ENCODE results near the gene KLHL13.
"Not testable (repeated sequence)": the region's sequence is repeated elsewhere in the genome, so short reads cannot be mapped to it uniquely, and the experiment has no call there.

KLHL13 gene

DNA sequence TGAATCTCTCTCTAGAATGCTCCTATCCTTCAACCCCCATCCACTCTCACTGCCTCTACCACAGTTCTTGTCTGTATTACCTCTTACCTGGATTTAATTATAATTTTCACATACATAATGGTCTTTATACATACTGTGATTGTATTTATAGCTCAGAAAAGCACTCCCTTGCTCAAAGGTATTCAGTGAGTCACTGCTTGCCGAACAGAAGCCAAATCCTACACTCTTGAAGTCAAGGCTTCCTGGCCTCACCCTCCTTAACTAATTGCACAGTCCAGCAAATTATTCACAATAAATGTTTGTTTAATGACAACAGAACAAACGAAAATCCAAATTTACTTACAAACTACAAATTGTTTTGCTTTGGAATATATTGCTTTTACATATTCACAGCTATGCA lies 159.5 kb downstream of the KLHL13 start:
- H3K79me2 ChIP-seq (ENCODE audit: control insufficient read depth, low read length), result no peaks in the 10 kb centered on the region
- TF ChIP-seq EZH2phosphoT487 (IDR thresholded peaks at IDR 0.05; ENCODE audit: borderline replicate concordance, low read length), result no peak
- TF ChIP-seq, protein P1, sequence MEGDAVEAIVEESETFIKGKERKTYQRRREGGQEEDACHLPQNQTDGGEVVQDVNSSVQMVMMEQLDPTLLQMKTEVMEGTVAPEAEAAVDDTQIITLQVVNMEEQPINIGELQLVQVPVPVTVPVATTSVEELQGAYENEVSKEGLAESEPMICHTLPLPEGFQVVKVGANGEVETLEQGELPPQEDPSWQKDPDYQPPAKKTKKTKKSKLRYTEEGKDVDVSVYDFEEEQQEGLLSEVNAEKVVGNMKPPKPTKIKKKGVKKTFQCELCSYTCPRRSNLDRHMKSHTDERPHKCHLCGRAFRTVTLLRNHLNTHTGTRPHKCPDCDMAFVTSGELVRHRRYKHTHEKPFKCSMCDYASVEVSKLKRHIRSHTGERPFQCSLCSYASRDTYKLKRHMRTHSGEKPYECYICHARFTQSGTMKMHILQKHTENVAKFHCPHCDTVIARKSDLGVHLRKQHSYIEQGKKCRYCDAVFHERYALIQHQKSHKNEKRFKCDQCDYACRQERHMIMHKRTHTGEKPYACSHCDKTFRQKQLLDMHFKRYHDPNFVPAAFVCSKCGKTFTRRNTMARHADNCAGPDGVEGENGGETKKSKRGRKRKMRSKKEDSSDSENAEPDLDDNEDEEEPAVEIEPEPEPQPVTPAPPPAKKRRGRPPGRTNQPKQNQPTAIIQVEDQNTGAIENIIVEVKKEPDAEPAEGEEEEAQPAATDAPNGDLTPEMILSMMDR (IDR thresholded peaks at IDR 0.05; ENCODE audit: low read depth, low read length, poor library complexity, severe bottlenecking), result no peak
- H3F3A ChIP-seq (ENCODE audit: control insufficient read depth, insufficient read depth), result no peaks in the 10 kb centered on the region
- no peaks in the 10 kb centered on the region for H3K27me3 ChIP-seq (ENCODE audit: control insufficient read depth, low read length)
- no peak overlapping the region for H3K4me3 ChIP-seq (ENCODE audit: low read length)
- no peak overlapping the region for H3K4me2 ChIP-seq (ENCODE audit: low read length)
- no peaks in the 10 kb centered on the region for H3K4me1 ChIP-seq (ENCODE audit: control insufficient read depth, low read length)
- H4K20me1 ChIP-seq (ENCODE audit: control insufficient read depth, insufficient read depth, low read depth, low read length), result no peaks in the 10 kb centered on the region
- no peaks in the 10 kb centered on the region for H3K36me3 ChIP-seq (ENCODE audit: control insufficient read depth, low read length)
- no peaks in the 10 kb centered on the region for H3K9me2 ChIP-seq (replicated peaks; ENCODE audit: control insufficient read depth, low read length)
- H3K9me3 ChIP-seq (ENCODE audit: control insufficient read depth, insufficient read depth, low read length), result no peaks in the 10 kb centered on the region
- no peak overlapping the region for H3K27ac ChIP-seq (ENCODE audit: low read depth, low read length)

DNA sequence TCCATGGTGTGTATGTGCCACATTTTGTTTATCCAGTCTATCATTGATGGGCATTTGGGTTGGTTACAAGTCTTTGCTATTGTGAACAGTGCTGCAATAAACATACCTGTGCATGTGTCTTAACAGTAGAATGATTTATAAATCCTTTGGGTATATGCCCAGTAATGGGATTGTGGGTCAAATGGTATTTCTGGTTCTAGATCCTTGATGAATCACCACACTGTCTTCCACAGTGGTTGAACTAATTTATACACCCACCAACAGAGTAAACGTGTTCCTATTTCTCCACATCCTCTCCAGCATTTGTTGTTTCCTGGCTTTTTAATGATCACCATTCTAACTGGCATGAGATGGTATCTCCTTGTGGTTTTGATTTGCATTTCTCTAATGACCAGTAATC lies 177.3 kb downstream of the KLHL13 start:
- H3K79me2 ChIP-seq (ENCODE audit: control insufficient read depth, low read length); H3K27ac ChIP-seq (ENCODE audit: low read depth, low read length); H3K27me3 ChIP-seq (ENCODE audit: control insufficient read depth, low read length); H3K9me3 ChIP-seq (ENCODE audit: control insufficient read depth, insufficient read depth, low read length); H3K4me2 ChIP-seq (ENCODE audit: low read length); H3K36me3 ChIP-seq (ENCODE audit: control insufficient read depth, low read length); H3K4me3 ChIP-seq (ENCODE audit: low read length); H3F3A ChIP-seq (ENCODE audit: control insufficient read depth, insufficient read depth); H3K4me1 ChIP-seq (ENCODE audit: control insufficient read depth, low read length); H4K20me1 ChIP-seq (ENCODE audit: control insufficient read depth, insufficient read depth, low read depth, low read length); H3K9me2 ChIP-seq (replicated peaks; ENCODE audit: control insufficient read depth, low read length): not testable (repeated sequence)

DNA sequence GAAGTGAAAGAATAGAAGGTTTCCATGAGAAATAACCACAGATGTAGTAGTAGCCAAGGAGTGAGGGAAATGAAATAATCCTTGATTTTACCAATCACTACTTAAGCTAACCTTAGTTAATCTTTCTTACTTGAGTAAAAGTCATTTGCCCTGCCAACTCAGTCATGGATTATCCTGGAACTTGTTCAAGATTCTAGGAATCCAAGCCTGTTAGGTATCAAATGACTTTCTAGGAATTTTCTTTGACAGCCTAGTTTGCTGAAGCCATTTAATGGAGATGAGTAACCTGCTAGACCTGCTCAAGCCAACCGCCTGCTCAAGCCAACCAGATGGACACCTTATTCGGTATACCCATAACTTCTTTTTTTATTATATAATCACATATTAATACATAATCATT lies 180.5 kb downstream of the KLHL13 start:
- Histone ChIP-seq H3K4me3 (ENCODE audit: low read length) (no peak overlapping the region), H3K4me1 (ENCODE audit: control insufficient read depth, low read length) (no peaks in the 10 kb centered on the region), H3K79me2 (ENCODE audit: control insufficient read depth, low read length) (no peaks in the 10 kb centered on the region), H3F3A (ENCODE audit: control insufficient read depth, insufficient read depth) (no peaks in the 10 kb centered on the region), H4K20me1 (ENCODE audit: control insufficient read depth, insufficient read depth, low read depth, low read length) (no peaks in the 10 kb centered on the region), H3K4me2 (ENCODE audit: low read length) (no peak overlapping the region), H3K9me3 (ENCODE audit: control insufficient read depth, insufficient read depth, low read length) (no peaks in the 10 kb centered on the region), H3K27me3 (ENCODE audit: control insufficient read depth, low read length) (no peaks in the 10 kb centered on the region), H3K27ac (ENCODE audit: low read depth, low read length) (no peak overlapping the region), H3K36me3 (ENCODE audit: control insufficient read depth, low read length) (no peaks in the 10 kb centered on the region), H3K9me2 (replicated peaks; ENCODE audit: control insufficient read depth, low read length) (no peaks in the 10 kb centered on the region)
- TF ChIP-seq EZH2phosphoT487 (IDR thresholded peaks at IDR 0.05; ENCODE audit: borderline replicate concordance, low read length), result no peak
- TF ChIP-seq, protein P1 (IDR thresholded peaks at IDR 0.05; ENCODE audit: low read depth, low read length, poor library complexity, severe bottlenecking), result no peak

DNA sequence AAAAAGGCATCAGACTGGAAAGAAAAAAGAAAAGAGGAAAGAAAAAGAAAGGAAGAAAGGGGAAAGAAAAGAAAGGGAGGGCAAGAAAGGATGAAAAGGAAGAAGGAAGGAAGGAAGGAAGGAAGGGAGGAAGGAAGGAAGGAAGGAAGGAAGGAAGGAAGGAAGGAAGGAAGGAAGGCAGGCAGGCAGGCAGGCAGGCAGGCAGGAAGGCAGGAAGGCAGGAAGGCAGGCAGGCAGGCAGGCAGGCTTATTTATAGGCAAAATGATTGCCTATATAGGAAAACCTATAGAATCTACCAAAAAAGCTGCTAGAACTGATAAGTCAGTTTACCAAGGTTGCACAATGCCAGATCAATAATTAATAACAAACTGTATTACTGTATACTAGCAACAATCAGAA lies 186.5 kb downstream of the KLHL13 start:
- not testable (repeated sequence) for H3K4me2 ChIP-seq (ENCODE audit: low read length); H3K9me3 ChIP-seq (ENCODE audit: control insufficient read depth, insufficient read depth, low read length)

More for the DNA sequence above, 186.5 kb downstream of the KLHL13 start:
- H3K9me2 ChIP-seq (replicated peaks; ENCODE audit: control insufficient read depth, low read length); H3K36me3 ChIP-seq (ENCODE audit: control insufficient read depth, low read length); H3K4me3 ChIP-seq (ENCODE audit: low read length); H3K4me1 ChIP-seq (ENCODE audit: control insufficient read depth, low read length); H4K20me1 ChIP-seq (ENCODE audit: control insufficient read depth, insufficient read depth, low read depth, low read length); H3K27me3 ChIP-seq (ENCODE audit: control insufficient read depth, low read length); H3K79me2 ChIP-seq (ENCODE audit: control insufficient read depth, low read length); H3K27ac ChIP-seq (ENCODE audit: low read depth, low read length); H3F3A ChIP-seq (ENCODE audit: control insufficient read depth, insufficient read depth): not testable (repeated sequence)

All from DOHH2 (cell line).